Measurements from ENCODE around the gene GPRC5B. TPM values are rescaled to one million over a fixed set of nuclear protein-coding genes. Genes with fewer than 3 reads are reported as not detected.

The GPRC5B gene
- polyA plus RNA-seq, 5 donors: 32.9 to 47.6 (median 37.7) TPM

DNA sequence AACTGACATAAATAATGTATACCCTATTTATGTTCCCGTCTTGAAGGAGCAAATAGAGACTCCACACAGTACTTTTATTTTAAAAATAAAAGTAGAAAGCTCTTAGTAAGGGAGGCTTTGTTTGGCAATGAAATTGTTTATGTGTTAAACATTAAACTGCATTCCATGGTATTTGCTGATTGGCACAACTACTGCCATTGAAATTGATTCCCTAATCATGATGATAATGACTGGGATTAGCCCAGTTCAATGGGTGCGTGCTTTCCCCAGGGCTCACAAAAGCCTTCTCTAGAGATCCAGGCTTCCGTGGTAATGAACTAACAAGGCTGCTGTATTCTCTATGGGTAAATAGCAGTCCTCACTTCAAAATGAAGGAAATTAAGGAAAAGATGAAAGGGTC is 67.5 kb downstream of the GPRC5B start:
- DNase-seq: no peak

DNA sequence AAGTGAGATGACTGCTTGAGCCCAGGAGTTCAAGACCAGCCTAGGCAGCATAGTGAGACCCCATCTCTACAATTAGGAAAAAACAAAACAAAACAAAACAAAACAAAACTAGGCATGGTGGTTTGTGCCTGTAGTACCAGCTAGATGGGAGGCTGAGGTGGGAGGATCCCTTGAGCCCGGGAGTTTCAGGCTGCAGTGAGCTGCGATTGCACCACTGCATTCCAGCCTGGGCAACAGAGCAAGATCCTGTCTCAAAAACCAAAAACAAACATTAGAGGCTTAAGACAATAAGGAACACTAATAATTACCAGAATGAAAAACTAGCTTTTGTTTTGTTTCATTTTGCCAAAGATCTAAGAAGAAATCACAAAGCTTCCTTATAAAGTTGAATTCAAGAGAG is 69.2 kb downstream of the GPRC5B start:
- no peak for DNase-seq

- no peak for DNase-seq
Observed at GRCh38 chr16:19812986-19813385, 71.7 kb downstream of the GPRC5B start.

DNA sequence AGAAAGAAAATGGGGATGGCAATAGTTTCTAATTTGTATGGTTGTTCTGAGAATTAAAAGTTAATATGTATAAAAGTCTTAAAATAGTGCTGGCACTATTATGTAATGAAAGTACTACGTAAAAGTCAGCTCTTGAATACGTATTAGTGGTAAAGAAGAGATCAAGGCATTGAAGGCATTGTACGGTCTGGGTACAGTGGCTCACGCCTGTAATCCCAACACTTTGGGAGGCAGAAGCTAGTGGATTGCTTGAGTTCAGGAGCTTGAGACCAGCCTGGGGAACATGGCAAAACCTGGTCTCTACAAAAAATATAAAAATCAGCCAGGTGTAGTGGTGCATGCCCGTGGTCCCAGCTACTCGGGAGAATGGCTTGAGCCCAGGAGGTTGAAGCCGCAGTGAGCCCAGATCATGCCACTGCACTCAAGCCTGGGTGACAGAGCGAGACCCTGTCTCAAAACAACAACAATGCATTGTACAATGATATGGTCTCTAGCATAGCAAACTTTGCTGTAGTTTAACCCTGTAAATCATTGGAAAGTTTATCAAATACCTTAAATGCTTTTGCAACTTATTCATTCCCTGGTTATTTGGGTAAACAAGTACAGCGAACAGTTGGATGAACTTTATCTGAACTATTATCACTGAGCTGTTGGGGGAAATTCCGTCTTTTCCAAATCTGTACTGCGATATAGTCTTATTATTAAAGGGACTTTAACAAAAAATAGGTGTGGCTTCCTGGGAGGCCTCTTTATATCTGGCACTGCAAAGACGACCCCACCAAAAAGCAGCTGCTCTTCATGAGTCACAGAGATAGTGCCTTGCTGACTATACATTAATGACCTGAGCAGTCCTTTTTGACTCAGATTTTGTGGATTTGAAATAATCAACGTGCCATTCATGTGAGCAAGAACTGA is 73.6 kb downstream of the GPRC5B start:
- no peak for DNase-seq

DNA sequence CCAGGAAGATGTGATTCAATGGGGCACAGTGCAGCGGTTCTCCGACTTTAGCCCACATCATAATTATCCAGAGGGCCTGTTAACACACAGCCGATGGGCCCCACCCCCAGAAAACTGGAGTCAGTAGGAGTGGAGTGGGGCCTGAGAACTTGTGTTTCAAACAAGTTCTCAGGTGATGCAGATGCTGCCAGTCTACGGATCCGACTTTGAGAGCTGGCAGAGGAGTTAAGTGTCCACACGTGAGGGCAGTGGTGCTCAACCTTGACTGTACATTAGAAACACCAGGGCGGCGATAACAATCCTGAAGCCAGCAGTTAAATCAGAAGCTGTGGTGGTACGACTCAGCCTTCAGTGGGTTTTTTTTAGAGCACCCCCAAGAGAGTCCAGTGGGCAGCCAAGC is 75.0 kb downstream of the GPRC5B start:
- DNase-seq: no peak

DNA sequence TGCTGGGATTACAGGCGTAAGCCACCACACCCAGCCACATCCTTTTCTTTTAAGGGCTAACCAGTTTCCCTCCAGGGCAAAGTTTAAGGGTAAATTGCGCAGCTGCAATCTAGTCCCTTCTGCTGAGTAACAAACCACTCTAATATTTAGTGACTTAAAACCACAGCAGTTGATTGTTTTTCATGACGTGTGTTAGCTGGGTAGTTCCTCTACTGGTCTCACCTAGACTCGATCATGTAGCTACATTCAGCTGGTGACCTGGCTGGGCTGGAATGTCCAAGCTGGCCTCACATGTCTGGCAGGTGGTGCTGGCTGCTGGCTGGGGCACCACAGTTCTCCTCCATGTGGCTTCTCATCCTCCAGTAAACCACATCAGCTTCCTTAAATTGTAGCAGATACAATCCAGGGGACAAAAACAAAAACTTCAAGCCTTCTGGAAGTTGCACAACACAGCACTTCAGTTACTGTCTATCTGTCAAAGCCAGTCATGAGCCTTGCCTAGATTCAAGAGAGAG is 75.5 kb downstream of the GPRC5B start:
- no peak for DNase-seq

DNA sequence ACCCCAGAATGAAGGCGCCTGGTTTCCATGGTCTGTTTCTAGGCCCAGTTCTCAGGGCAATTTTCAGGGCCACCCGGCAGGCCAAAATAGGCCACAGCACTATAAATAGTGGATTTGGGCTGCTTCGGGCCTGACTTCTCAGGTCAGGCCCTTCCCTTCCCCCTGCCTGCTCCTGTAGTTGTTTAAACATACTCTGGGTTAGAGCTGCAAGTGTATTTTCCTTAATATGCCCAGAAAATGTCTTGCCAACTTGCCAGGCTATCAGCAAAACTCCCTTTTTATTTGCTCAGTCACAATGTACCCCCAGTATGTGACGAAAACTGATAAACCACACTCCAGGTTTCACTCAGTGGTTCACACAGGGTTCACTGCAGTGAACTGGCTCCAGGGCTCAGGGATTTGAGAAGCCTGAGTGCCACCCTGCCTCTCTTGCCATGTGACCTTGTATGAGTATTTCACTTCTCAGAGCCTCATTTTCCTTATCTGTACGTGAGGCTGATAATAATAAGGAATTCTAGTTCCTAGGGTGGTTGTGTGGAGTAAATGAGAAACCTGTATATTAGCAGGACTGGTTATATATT is 76.5 kb downstream of the GPRC5B start:
- peak in 1 of 2 donors; percentile 54 for DNase-seq

Other genes starting within 250 kb of the GPRC5B start
- 10 to 100 TPM; 30.1 to 42.4 (median 34.4) TPM for gene KNOP1, start 166.6 kb downstream of the GPRC5B start, polyA plus RNA-seq (ENCODE audit: insufficient read depth in 1 of 5, insufficient read length in 5 of 5, low replicate concordance in 1 of 5)
- 10 to 100 TPM; 23.3 to 25.1 (median 24.5) TPM for gene IQCK, start 166.6 kb downstream of the GPRC5B start, polyA plus RNA-seq (ENCODE audit: insufficient read depth in 1 of 5, insufficient read length in 5 of 5, low replicate concordance in 1 of 5)
- gene GPR139, start 189.0 kb upstream of the GPRC5B start, polyA plus RNA-seq (ENCODE audit: insufficient read depth in 1 of 5, insufficient read length in 5 of 5, low replicate concordance in 1 of 5): not detected

Measured in right lung (tissue), 5 donors.